ENCODE data around the gene CCP110. TPM values are rescaled to one million over a fixed set of nuclear protein-coding genes. Genes with fewer than 3 reads are reported as not detected.
A peak's percentile ranks its signal among the peaks of the same experiment; 100 is the strongest.

CCP110 gene
- total RNA-seq, 1 experiment from 2014 or later, result 21.6 TPM

- DNase-seq, result peak; percentile 95
- Histone ChIP-seq H4K8ac (replicated peaks; ENCODE audit: insufficient read length, low read depth, low read length) (no peak overlapping the region), H3K23ac (ENCODE audit: insufficient read length, low read depth, low read length) (no peak overlapping the region), H2BK15ac (ENCODE audit: low read depth, low read length) (no peak overlapping the region), H3K56ac (ENCODE audit: insufficient read length, low read depth, low read length) (peak overlapping the region; percentile 32), H3K9ac (ENCODE audit: extremely low read depth, insufficient read length, low read length) (peak overlapping the region; percentile 83), H2BK12ac (ENCODE audit: insufficient read length, low read depth, low read length) (no peak overlapping the region), H3K23me2 (ENCODE audit: insufficient read length, low read depth, low read length, poor library complexity, severe bottlenecking) (no peaks in the 10 kb centered on the region), H4K20me1 (ENCODE audit: control insufficient read depth, insufficient read depth, insufficient read length) (no peaks in the 10 kb centered on the region), H3K4me2 (ENCODE audit: insufficient read depth, insufficient read length, low read length) (peak overlapping the region; percentile 46), H4K5ac (ENCODE audit: insufficient read length, low read depth, low read length) (peak overlapping the region; percentile 1), H3K14ac (ENCODE audit: insufficient read depth, low read length) (peak overlapping the region; percentile 84; the same call in 1 of the 2 replicates), H3K4ac (ENCODE audit: low read depth, low read length) (no peak overlapping the region), H2BK5ac (ENCODE audit: insufficient read length, low read length) (no peak overlapping the region), H2BK120ac (ENCODE audit: low read depth, low read length, poor library complexity, severe bottlenecking) (no peak overlapping the region), H3K4me1 (ENCODE audit: insufficient read depth, low read length) (no peaks in the 10 kb centered on the region), H3T11ph (ENCODE audit: low read length) (no peak overlapping the region), H3K79me1 (ENCODE audit: insufficient read depth, low read depth, low read length, poor library complexity, severe bottlenecking) (no peaks in the 10 kb centered on the region), H3K27ac (ENCODE audit: insufficient read length, low read depth, low read length) (peak overlapping the region; percentile 57), H3K27me3 (ENCODE audit: insufficient read depth, low read length) (no peaks in the 10 kb centered on the region), H2BK20ac (ENCODE audit: low read depth, low read length, poor library complexity, severe bottlenecking) (no peak overlapping the region), H2AK5ac (ENCODE audit: insufficient read length, low read length) (no peak overlapping the region), H3K79me2 (ENCODE audit: insufficient read depth, low read length) (no peaks in the 10 kb centered on the region), H3K18ac (ENCODE audit: insufficient read length, low read depth, low read length) (peak overlapping the region; percentile 53), H2AFZ (ENCODE audit: low read length) (no peak overlapping the region), H4K91ac (ENCODE audit: insufficient read length, low read depth, low read length) (peak overlapping the region; percentile 8), H3K9me3 (ENCODE audit: control insufficient read depth, low read depth, low read length) (no peaks in the 10 kb centered on the region)
- TF ChIP-seq CTCF (conservative IDR thresholded peaks at IDR 0.05), result peak; percentile 48; the same call in 2 of the 3 replicates
- Mint-ChIP-seq H3K4me1 (peaks cover 16 to 17% of the 10 kb centered on the region in 2 experiments), H3K9me3 (peaks cover 0 to 2% of the 10 kb centered on the region in 2 experiments; a peak in 1 of 5 replicates), H3K4me3 (peak overlapping the region; percentile 94 to 95), H3K36me3 (ENCODE audit: insufficient read depth in 1 of 3, low read depth in 3 of 3) (peaks cover 4 to 30% (median 10%) of the 10 kb centered on the region in 3 experiments; a peak in 4 of 7 replicates), H3K27ac (peak overlapping the region; percentile 99), H3K27me3 (ENCODE audit: low read depth) (no peaks in the 10 kb centered on the region)
- no CpG with 5 or more reads among the region's 19 CpGs for WGBS (ENCODE audit: extremely low coverage, insufficient read length, low lambda C conversion rate)
Observed at GRCh38 chr16:19555938-19556771, 32.4 kb downstream of the CCP110 start.

Data from H9 (cell line).